ENCODE measurements around the gene PKIG.

DNA sequence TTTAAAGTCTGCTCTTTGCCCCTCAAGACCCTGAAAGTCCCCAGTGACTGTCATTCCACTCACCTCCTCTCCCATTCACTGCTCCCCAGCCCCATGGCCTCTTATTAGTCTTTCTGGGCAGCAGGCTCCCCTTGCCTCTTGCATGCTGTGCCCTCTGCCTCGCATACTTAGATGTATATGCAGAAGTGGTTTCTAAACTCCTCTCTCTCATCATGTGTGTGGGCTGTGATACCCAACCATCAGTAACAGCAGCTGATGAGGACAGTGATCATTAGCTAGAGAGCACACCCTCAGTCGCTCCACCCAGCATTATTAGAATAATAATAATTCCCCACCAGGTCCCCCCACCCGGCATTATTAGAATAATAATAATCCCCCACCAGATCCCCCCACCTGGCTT is 14.5 kb downstream of the PKIG start:
- TF ChIP-seq CTCF (IDR thresholded peaks at IDR 0.05; ENCODE audit: insufficient read depth, low read depth, low read length) (no peak), EZH2 (IDR thresholded peaks at IDR 0.05; ENCODE audit: insufficient read depth, low read length) (no peak)
